ENCODE results near the gene CDK14.

The CDK14 gene

GRCh38 chr7:91242097-91242844 lies 646.1 kb downstream of the CDK14 start:
- no peak for DNase-seq

DNA sequence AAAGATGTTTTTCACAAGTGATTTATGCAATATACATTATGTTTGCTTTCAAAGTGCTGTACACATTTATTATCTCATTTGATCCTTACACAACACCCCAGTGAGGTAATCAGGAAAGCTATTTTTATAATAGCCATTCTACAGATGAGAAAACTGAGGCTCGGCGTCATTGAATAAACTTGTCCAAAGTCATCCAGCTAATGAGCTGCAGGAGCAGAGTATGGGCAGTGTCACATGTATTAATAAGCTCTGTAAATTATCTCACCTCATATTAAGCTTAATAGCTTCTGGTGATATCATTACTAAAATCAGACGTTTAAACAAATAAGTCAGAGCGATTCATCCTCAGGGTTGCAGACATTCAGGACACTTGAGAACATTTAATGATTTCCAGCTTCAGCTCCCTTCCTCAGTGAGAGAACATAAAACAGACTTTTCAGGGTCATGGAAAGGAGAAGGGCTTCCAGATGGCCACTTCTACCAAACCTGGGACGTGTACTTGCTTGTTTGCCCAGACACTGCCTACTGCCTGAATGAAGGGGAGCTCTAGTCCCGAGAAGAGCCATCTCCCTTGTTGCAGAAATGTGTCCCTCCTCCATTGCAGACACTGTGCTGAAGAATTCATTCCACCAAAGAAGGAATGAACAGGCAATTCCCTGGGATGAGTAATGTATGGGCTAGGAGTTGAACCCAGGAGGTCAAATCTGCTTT lies 647.6 kb downstream of the CDK14 start:
- no peak for DNase-seq

DNA sequence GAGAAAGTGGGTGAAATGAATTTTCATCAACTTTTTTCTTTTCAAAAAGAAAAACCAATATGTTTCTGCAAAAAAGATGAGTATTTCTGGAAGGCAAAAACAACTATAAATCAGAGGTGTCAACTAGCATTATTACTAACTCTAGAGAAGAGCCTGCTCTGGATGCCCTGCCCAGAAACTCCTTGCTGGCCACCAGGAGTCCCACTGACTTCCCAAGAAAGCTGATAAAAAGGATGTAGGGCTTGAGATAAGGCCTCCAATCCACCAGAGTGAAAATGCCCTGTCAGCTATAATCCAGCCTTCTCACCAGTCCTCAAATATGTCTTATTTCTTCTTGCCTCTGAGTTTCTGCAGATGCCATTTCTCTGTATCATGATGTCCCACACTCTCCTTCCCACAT lies 651.4 kb downstream of the CDK14 start:
- DNase-seq, result no peak

DNA sequence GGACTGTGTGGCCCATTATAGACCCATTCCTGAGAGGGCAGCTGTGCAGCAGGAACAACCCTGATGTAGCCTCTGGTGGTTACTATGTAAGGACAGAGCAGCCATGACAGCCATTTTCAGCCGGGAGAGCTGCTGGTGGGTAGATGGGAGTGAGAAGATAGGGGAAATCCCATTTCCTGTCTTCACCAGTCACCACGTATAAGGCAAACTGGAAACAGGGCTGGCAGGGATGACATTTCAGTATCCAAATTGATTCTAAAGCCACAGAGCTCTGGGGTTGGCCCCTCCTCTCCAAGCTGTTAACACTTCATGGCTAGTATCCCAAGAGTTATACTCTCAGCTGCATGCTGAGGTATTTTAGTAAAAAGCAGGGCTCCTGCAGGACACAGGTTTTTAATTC lies 652.9 kb downstream of the CDK14 start:
- DNase-seq, result no peak

GRCh38 chr7:91249506-91250233 lies 653.5 kb downstream of the CDK14 start:
- DNase-seq, result no peak

DNA sequence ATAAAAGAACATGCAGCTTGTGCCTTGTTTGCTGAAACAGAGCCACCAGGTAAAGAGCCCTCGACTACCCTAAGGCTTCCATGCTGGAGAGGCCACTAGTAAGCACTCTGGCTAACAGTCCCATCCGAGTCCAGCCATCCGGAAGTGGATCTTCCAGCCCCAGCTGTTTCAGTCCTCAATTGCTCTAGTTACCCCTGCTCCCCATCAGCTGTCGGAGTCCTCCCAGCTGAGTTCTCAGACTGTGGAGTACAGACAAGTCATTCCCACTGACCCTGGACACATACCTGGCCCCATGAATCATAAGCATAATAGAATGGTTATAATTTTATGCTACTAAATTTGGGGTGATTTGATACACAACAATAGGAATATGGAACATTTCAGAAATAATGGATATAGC lies 654.6 kb downstream of the CDK14 start:
- no peak for DNase-seq

DNA sequence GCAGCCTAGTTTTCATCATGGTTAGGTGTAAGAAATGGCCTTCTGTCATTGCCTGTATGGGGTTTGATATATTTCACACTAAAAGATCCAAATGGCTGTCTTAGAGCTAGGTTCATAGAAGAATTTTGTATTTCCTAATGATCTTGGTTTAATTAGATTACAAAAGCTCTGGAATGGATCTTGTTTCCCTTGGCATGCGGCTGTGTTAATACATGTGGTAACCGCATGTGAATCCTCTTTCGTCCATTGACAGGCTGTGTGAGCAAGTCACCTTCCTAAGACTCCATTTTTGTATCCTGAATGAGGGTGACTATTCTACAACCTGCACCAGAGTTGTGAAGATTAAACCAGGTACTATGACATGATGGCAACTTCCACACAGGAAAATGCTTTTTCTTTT lies 655.8 kb downstream of the CDK14 start:
- no peak for DNase-seq

Data from NCI-H1417 treated with DMSO at 0.1 percent for 48 hours (cell line).